T-cell (primary cell): ENCODE results near the gene SART3. TPM values are rescaled to one million over a fixed set of nuclear protein-coding genes. Genes with fewer than 3 reads are reported as not detected.

Experiments
- ATAC-seq, 4 experiments: fragments of 200-7000 bp in 3 of 4; fragments of 150-1000 bp in 1 of 4; cut with Tn5 transposase; replicated peaks in 1 of 4; 1 replicate in 3 of 4; 2 replicates in 1 of 4; pipeline ENCODE4 v1.10.0; 2021; ENCODE audit warnings: moderate library complexity in 3 of 4, mild to moderate bottlenecking in 2 of 4, moderate number of reproducible peaks in 1 of 4
- CTCF ChIA-PET, 2 donors: fragments of 300-600 bp; sonication (Branson Sonifier 250); formaldehyde crosslinking; loops; one replicate each; lab custom pipeline; 2022; ENCODE audit warnings: antibody characterized with exemption in 2 of 2; lab: Charles Lee
- POLR2A ChIA-PET, 2 donors: fragments of 300-600 bp; sonication (Branson Sonifier 250); formaldehyde crosslinking; loops; one replicate each; lab custom pipeline; 2022; ENCODE audit warnings: antibody characterized with exemption in 2 of 2; lab: Charles Lee
- DNase-seq, 35 experiments: peaks; one replicate each; pipeline versions ENCODE4 v3.0.0 to v3.0.0-alpha.2; 2013 to 2023
- H3K27ac ChIP-seq: one replicate; pipeline ENCODE4 v1.5.1; 2013; ENCODE audit warnings: low read length
- H3K27me3 ChIP-seq, 2 experiments: replicated peaks in 1 of 2; 1 replicate in 1 of 2; 2 replicates in 1 of 2; pipeline versions ENCODE4 v1.6.1 to v1.7.0; 2013; ENCODE audit warnings: low read length in 1 of 2, mixed read lengths in 1 of 2; ENCODE audit not compliant: control insufficient read depth in 2 of 2, insufficient read depth in 2 of 2; ENCODE audit errors: extremely low read depth in 1 of 2
- H3K36me3 ChIP-seq, 2 donors: 1 replicate in 1 of 2; 2 replicates in 1 of 2; pipeline versions ENCODE4 v1.6.1 to v1.7.0; 2013; ENCODE audit warnings: low read length in 1 of 2; ENCODE audit not compliant: control insufficient read depth in 2 of 2, insufficient read depth in 1 of 2; ENCODE audit errors: extremely low read depth in 1 of 2
- H3K4me1 ChIP-seq, 2 experiments: 1 replicate in 1 of 2; 2 replicates in 1 of 2; pipeline versions ENCODE4 v1.6.1 to v1.7.0; 2013; ENCODE audit warnings: low read length in 2 of 2, mixed read lengths in 1 of 2; ENCODE audit not compliant: insufficient read depth in 2 of 2, control insufficient read depth in 1 of 2; ENCODE audit errors: extremely low read depth in 1 of 2
- H3K4me3 ChIP-seq, 2 donors: 1 replicate in 1 of 2; 2 replicates in 1 of 2; pipeline versions ENCODE4 v1.5.1 to v1.7.0; 2013; ENCODE audit warnings: mild to moderate bottlenecking in 2 of 2, low read length in 1 of 2, moderate library complexity in 1 of 2; ENCODE audit not compliant: control insufficient read depth in 1 of 2; ENCODE audit errors: extremely low read depth in 1 of 2
- H3K9me3 ChIP-seq: 2 replicates; pipeline ENCODE4 v1.7.0; 2013
- H3K27ac Mint-ChIP-seq, 2 donors: one replicate each; pipeline ENCODE4 v1.8.0; 2020 to 2021; ENCODE audit warnings: mild to moderate bottlenecking in 2 of 2, mixed read lengths in 2 of 2
- H3K27me3 Mint-ChIP-seq, 2 donors: one replicate each; pipeline ENCODE4 v1.8.0; 2021 to 2022; ENCODE audit warnings: mixed read lengths in 2 of 2
- H3K36me3 Mint-ChIP-seq: one replicate; pipeline ENCODE4 v1.8.0; 2021; ENCODE audit warnings: mixed read lengths
- H3K4me1 Mint-ChIP-seq, 3 donors: one replicate each; pipeline ENCODE4 v1.8.0; 2020 to 2022; ENCODE audit warnings: mixed read lengths in 3 of 3, mild to moderate bottlenecking in 1 of 3
- H3K4me3 Mint-ChIP-seq, 3 donors: one replicate each; pipeline ENCODE4 v1.8.0; 2020 to 2022; ENCODE audit warnings: mild to moderate bottlenecking in 3 of 3, mixed read lengths in 3 of 3, moderate library complexity in 3 of 3
- H3K9me3 Mint-ChIP-seq, 3 donors: one replicate each; pipeline ENCODE4 v1.8.0; 2020 to 2022; ENCODE audit warnings: mixed read lengths in 3 of 3
- WGBS: methylation state at CpG from one replicate; pipeline ENCODE4 v1.1.5; 2013; ENCODE audit warnings: missing lambda C conversion rate; ENCODE audit not compliant: insufficient coverage; 5-methylcytosine and 5-hydroxymethylcytosine counted together
- total RNA-seq, 35 experiments: library from RNA in 6 of 35; stranded (reverse) in 6 of 35; fragments of 120-200 nt in 1 of 35; gene quantifications; one replicate each; pipeline versions ENCODE4 v1.2.1 to v1.2.4 and lab custom pipeline; 2013 to 2026

Gene SART3
- total RNA-seq, 5 donors from 2014 or later (not counting 1 experiment from before 2014, with no cell fraction given), result 76.3 to 107 (median 84.9) TPM

DNA sequence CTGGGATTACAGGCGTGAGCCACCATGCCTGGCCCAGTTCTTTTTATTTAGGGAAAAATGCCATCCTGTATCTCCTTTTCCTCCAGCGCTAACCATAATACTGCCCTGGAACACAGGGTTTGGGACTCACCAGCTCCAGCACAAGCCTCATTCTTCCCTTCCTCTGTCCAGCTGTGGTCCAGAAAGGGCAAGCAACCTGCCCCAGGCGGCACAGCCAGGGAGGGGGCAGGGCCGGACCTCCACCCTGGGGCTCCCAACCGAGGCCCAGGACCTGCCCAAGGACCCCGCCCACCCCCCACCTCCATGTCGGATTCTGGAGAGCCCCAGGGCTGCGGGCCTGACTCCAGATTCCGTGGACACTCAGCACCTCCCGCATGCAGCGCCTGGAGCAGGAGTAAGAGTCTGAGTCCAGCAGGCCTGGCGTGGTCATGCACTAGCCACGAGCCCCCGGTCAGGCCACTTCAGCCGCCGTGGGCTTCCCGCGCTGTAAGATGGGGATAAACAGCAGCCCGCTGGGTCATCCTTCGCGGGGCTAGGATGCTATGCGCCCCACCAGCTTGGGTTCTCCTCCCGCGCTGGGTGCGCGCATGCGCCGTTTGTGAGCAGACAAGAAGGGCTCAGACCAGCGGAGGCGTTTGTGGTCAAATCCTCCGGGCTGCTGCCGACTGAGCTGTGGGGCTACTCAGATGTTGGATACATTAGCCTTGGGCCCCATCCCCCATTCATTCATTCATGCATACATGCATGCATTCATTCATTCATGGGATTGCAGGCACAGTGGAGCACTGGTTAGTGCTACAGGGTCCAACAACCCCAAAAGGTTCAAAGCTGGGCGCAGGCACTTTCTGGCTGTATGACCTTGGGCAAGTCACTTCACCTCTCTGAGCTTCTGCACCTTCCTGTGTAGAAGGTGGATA is 20.6 kb upstream of the SART3 start:
- no peaks in the 10 kb centered on the region for H3K9me3 ChIP-seq
- no peak overlapping the region for H3K27ac Mint-ChIP-seq
- no peak overlapping the region for H3K4me3 Mint-ChIP-seq
- CTCF ChIA-PET, result no interaction called here
- no peak overlapping the region for H3K27ac ChIP-seq
- peaks cover 6 to 14% (median 12%) of the 10 kb centered on the region in 3 donors for H3K4me1 Mint-ChIP-seq
- no peaks in the 10 kb centered on the region for H3K4me1 ChIP-seq
- H3K36me3 ChIP-seq, result no peaks in the 10 kb centered on the region
- H3K9me3 Mint-ChIP-seq, result peaks cover 0 to 10% (median 0%) of the 10 kb centered on the region in 3 donors
- no peak overlapping the region for H3K4me3 ChIP-seq
- H3K27me3 ChIP-seq, result no peaks in the 10 kb centered on the region
- 89% methylated on average over 31 of the region's 33 CpGs for WGBS
- DNase-seq (no peak), ATAC-seq (no peak)
- no peaks in the 10 kb centered on the region for H3K36me3 Mint-ChIP-seq
- no peaks in the 10 kb centered on the region for H3K27me3 Mint-ChIP-seq
- POLR2A ChIA-PET, result no interaction called here

DNA sequence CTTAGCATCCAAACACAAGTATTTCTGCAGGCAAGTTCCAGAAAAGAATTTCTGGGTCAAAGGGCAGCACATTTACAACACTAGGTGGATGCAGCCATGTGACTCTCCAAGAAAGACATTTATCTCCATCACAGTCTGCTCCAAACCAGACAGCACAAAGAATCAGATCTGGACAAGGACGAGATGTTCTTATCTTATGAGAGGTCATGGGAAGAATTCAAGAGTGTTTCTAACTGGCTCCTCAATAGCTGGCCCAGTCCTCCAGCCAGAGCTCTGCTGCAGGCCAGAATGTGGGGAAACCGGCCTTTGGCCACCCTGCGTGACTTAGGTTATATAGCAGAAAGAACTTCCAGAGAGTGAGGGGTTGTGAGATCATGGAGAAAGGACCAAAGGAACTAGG is 19.6 kb upstream of the SART3 start:
- ChIA-PET POLR2A (no interaction called here), CTCF (no interaction called here)
- H3K27ac Mint-ChIP-seq, result no peak overlapping the region
- H3K4me3 ChIP-seq, result no peak overlapping the region
- peaks cover 0 to 10% (median 0%) of the 10 kb centered on the region in 3 donors for H3K9me3 Mint-ChIP-seq
- 89% methylated on average over 2 of the region's 3 CpGs for WGBS
- H3K9me3 ChIP-seq, result no peaks in the 10 kb centered on the region
- DNase-seq (no peak), ATAC-seq (no peak)
- H3K4me1 ChIP-seq, result peaks cover 0 to under 1% of the 10 kb centered on the region in 2 experiments
- H3K4me1 Mint-ChIP-seq, result peaks cover 14 to 24% (median 22%) of the 10 kb centered on the region in 3 donors
- H3K27me3 ChIP-seq, result no peaks in the 10 kb centered on the region
- H3K4me3 Mint-ChIP-seq, result no peak overlapping the region
- H3K36me3 Mint-ChIP-seq, result no peaks in the 10 kb centered on the region
- no peaks in the 10 kb centered on the region for H3K36me3 ChIP-seq
- no peaks in the 10 kb centered on the region for H3K27me3 Mint-ChIP-seq
- no peak overlapping the region for H3K27ac ChIP-seq

DNA sequence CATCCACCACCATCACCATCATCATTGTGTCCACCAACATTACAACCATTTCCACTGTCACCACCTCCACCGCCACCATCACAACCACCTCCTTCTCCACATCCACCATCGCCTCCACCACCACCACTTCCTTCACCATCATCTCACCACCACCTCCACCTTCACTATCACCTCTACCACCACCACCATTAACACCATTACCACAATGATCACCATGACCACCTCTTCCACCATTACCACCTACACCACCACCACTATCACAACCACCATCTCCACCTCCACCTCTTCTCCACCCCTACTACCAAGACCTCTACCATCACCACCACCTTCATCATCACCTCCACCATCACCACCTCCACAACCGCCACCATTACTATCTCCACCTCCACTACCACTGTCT is 17.8 kb upstream of the SART3 start:
- CTCF ChIA-PET, result no interaction called here
- WGBS, result 69% methylated on average over 2 of the region's 3 CpGs
- no peak overlapping the region for H3K4me3 ChIP-seq
- Mint-ChIP-seq H3K27ac (peak overlapping the region in 1 of 2 donors; percentile 29), H3K4me3 (no peak overlapping the region), H3K36me3 (no peaks in the 10 kb centered on the region), H3K4me1 (peaks cover 29 to 41% (median 36%) of the 10 kb centered on the region in 3 donors), H3K9me3 (peaks cover 0 to 10% (median 0%) of the 10 kb centered on the region in 3 donors), H3K27me3 (no peaks in the 10 kb centered on the region)
- DNase-seq (no peak), ATAC-seq (no peak)
- H3K36me3 ChIP-seq, result no peaks in the 10 kb centered on the region
- H3K9me3 ChIP-seq, result no peaks in the 10 kb centered on the region
- no peaks in the 10 kb centered on the region for H3K27me3 ChIP-seq
- no peak overlapping the region for H3K27ac ChIP-seq
- H3K4me1 ChIP-seq, result peaks cover 2 to 10% of the 10 kb centered on the region in 2 experiments
- POLR2A ChIA-PET, result no interaction called here

DNA sequence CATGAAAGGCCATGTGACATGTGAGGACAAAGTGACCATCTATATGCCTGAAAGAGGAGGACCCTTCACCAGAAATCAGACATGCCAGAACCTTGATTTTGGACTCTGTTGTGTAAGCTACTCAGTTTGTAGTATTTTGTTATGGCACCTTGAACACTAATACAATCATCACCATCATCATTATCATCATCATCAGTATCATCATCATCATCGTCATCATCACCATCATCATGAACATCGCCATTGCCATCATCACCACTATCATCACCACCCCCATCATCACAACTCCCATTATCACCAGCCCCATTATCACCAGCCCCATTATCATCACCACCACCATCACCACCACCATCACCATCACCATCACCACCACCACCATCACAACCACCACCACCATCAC is 17.3 kb upstream of the SART3 start:
- ChIA-PET POLR2A (no interaction called here), CTCF (interaction anchor here in 1 of 2 donors (1.3 kb wide), 1 partner anchor 12 kb away, joined by 4 read pairs; no protein-coding TSS in a partner anchor)
- ATAC-seq, result no peak

DNA sequence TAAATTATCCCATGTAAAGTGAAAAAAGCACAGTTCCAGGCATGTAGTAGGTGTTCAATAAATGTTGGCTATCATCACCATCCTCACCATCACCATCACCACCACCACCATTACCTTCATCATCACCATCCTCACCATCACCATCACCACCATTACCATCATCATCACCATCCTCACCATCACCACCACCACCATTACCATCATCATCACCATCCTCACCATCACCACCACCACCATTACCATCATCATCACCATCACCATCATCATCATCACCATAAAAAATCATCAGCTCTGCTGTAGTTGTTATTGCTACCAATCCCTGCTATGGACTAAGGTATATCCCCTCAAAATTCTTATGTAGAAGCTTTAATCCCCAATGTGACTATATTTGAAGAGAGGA is 16.5 kb upstream of the SART3 start:
- Histone ChIP-seq H3K4me1 (peaks cover 2 to 14% of the 10 kb centered on the region in 2 experiments), H3K27ac (no peak overlapping the region), H3K4me3 (no peak overlapping the region), H3K27me3 (no peaks in the 10 kb centered on the region), H3K36me3 (no peaks in the 10 kb centered on the region), H3K9me3 (no peaks in the 10 kb centered on the region)
- ChIA-PET POLR2A (no interaction called here), CTCF (interaction anchor here (0.6 to 1.3 kb wide), 4 partner anchors 9 to 64 kb away, joined by 3 to 4 read pairs (median 3); no protein-coding TSS in a partner anchor)
- no peak for DNase-seq
- Mint-ChIP-seq H3K27ac (peak overlapping the region in 1 of 2 donors; percentile 9), H3K4me3 (no peak overlapping the region), H3K36me3 (no peaks in the 10 kb centered on the region), H3K27me3 (no peaks in the 10 kb centered on the region), H3K4me1 (peaks cover 39 to 50% (median 47%) of the 10 kb centered on the region in 3 donors), H3K9me3 (peaks cover 0 to 10% (median 0%) of the 10 kb centered on the region in 3 donors)
- no peak for ATAC-seq

More for the DNA sequence above, 17.3 kb upstream of the SART3 start:
- Histone ChIP-seq H3K4me1 (peaks cover 2 to 12% of the 10 kb centered on the region in 2 experiments), H3K27ac (no peak overlapping the region), H3K36me3 (no peaks in the 10 kb centered on the region), H3K27me3 (no peaks in the 10 kb centered on the region), H3K9me3 (no peaks in the 10 kb centered on the region), H3K4me3 (no peak overlapping the region)
- 100% methylated on average over 2 of the region's 2 CpGs for WGBS
- no peak overlapping the region for H3K4me3 Mint-ChIP-seq
- DNase-seq, result no peak
- no peak overlapping the region for H3K27ac Mint-ChIP-seq
- H3K9me3 Mint-ChIP-seq, result peaks cover 0 to 10% (median 0%) of the 10 kb centered on the region in 3 donors
- H3K36me3 Mint-ChIP-seq, result no peaks in the 10 kb centered on the region
- no peaks in the 10 kb centered on the region for H3K27me3 Mint-ChIP-seq
- peaks cover 32 to 44% (median 40%) of the 10 kb centered on the region in 3 donors for H3K4me1 Mint-ChIP-seq

DNA sequence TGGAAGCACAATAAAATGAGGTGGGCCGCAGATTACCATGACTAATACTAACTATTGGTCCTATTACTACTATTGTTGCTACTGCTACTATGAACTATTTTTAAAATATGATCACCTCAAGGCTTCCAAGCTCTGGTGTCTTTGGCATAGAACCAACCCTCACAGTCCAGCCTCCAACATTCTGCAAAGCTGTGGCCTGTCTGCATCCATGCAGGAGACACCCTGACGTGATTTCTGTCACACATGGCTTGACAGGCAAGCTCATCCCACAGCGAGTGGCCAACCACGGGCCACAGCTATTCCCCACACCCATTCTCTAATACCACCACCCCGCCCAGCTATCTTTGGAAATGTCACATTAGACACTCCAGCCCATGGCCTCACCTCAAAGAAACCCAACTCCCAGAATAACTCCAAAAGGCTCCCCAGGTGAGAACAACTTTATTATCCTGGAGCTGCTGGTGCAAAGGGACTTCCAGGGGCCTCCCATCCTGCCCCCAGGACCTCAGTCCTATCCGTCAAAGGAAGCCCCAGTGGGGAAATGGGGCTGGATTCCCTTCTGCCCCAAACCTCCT is 15.8 kb upstream of the SART3 start:
- no peaks in the 10 kb centered on the region for H3K9me3 ChIP-seq
- no peaks in the 10 kb centered on the region for H3K27me3 ChIP-seq
- Mint-ChIP-seq H3K27ac (peak overlapping the region in 1 of 2 donors; percentile 55), H3K4me1 (peaks cover 45 to 56% (median 54%) of the 10 kb centered on the region in 3 donors), H3K4me3 (peak overlapping the region in 1 of 3 donors; percentile 65), H3K27me3 (no peaks in the 10 kb centered on the region), H3K9me3 (peaks cover 0 to 10% (median 0%) of the 10 kb centered on the region in 3 donors), H3K36me3 (no peaks in the 10 kb centered on the region)
- ChIA-PET POLR2A (no interaction called here), CTCF (interaction anchor here (0.6 to 1.3 kb wide), 4 partner anchors 8 to 41 kb away, joined by 3 read pairs; no protein-coding TSS in a partner anchor)
- ATAC-seq (no peak), DNase-seq (no peak)
- no peak overlapping the region for H3K27ac ChIP-seq
- WGBS, result 74% methylated on average over 4 of the region's 6 CpGs
- H3K36me3 ChIP-seq, result no peaks in the 10 kb centered on the region
- H3K4me1 ChIP-seq, result peaks cover 2 to 21% of the 10 kb centered on the region in 2 experiments
- no peak overlapping the region for H3K4me3 ChIP-seq
